ENCODE results near the gene CA4.

DNA sequence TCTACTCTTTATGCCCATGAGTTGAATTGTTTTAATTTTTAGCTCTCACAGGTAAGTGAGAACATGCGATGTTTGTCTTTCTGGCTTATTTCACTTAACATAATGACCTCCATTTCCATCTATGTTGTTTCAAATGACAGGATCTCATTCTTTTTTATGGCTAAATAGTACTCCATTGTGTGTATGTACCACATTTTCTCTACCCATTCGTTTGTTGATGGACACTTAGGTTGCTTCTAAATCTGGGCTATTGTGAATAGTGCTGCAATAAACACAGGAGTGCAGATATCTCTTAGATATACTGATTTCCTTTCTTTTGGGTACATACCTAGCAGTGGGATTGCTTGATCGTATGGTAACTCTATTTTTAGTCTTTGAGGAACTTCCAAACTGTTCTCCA is 19.3 kb upstream of the CA4 start:
- TF ChIP-seq, protein P1, sequence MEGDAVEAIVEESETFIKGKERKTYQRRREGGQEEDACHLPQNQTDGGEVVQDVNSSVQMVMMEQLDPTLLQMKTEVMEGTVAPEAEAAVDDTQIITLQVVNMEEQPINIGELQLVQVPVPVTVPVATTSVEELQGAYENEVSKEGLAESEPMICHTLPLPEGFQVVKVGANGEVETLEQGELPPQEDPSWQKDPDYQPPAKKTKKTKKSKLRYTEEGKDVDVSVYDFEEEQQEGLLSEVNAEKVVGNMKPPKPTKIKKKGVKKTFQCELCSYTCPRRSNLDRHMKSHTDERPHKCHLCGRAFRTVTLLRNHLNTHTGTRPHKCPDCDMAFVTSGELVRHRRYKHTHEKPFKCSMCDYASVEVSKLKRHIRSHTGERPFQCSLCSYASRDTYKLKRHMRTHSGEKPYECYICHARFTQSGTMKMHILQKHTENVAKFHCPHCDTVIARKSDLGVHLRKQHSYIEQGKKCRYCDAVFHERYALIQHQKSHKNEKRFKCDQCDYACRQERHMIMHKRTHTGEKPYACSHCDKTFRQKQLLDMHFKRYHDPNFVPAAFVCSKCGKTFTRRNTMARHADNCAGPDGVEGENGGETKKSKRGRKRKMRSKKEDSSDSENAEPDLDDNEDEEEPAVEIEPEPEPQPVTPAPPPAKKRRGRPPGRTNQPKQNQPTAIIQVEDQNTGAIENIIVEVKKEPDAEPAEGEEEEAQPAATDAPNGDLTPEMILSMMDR (IDR thresholded peaks at IDR 0.05), result no peak
- TF ChIP-seq POLR2A (IDR thresholded peaks at IDR 0.05), result no peak

Data from tibial nerve (tissue), 3 donors.